GM23248 (cell line): Measurements from ENCODE around the gene ST6GALNAC6.

Source experiments
- EZH2 ChIP-seq: fragments of 200-600 bp; sonication (generic); IDR thresholded peaks from 2 replicates; pipeline ENCODE4 v1.6.1; 2018; ENCODE audit warnings: antibody characterized with exemption, mild to moderate bottlenecking; ENCODE audit not compliant: insufficient read depth, poor library complexity, severe bottlenecking
- EZH2phosphoT487 ChIP-seq: fragments of 200-600 bp; sonication (generic); IDR thresholded peaks from 2 replicates; pipeline ENCODE4 v1.6.1; 2018; ENCODE audit warnings: antibody characterized with exemption, moderate library complexity, mild to moderate bottlenecking, low read depth; ENCODE audit not compliant: insufficient read depth

GRCh38 chr9:127863191-127863621 lies 36.2 kb downstream of the ST6GALNAC6 start:
- no peak for TF ChIP-seq EZH2
- TF ChIP-seq EZH2phosphoT487 = no peak
